GM12878 (cell line): ENCODE data around the gene MAVS. TPM values are rescaled to one million over a fixed set of nuclear protein-coding genes. Genes with fewer than 3 reads are reported as not detected.

Source experiments
- HCFC1 ChIP-seq: fragments of 150-350 bp; IDR thresholded peaks from 2 replicates; pipeline ENCODE4 v1.6.1; 2014; ENCODE audit warnings: low read length
- NFIC ChIP-seq: IDR thresholded peaks from 2 replicates; pipeline ENCODE4 v1.6.1; 2012; ENCODE audit warnings: low read depth, mild to moderate bottlenecking, inconsistent platforms, low read length, moderate library complexity
- PML ChIP-seq: IDR thresholded peaks from 2 replicates; pipeline ENCODE4 v1.6.1; 2012; ENCODE audit warnings: low read length, inconsistent platforms
- SREBF2 ChIP-seq: IDR thresholded peaks from 2 replicates; pipeline ENCODE4 v1.6.1; 2012; ENCODE audit warnings: mild to moderate bottlenecking, low read length
- STAT3 ChIP-seq: IDR thresholded peaks from 2 replicates; pipeline ENCODE4 v1.6.1; 2011; ENCODE audit warnings: low read depth, low read length, improper control_type of control experiment
- ZBTB33 ChIP-seq: fragments of 450-650 bp; IDR thresholded peaks from 2 replicates; pipeline ENCODE4 v1.6.1; 2017; ENCODE audit warnings: mild to moderate bottlenecking
- ZBTB4 ChIP-seq: fragments of 450-650 bp; formaldehyde crosslinking; IDR thresholded peaks from 2 replicates; pipeline ENCODE4 v1.4.0; 2022; ENCODE audit warnings: mild to moderate bottlenecking, moderate library complexity
- ZNF207 ChIP-seq: fragments of 450-650 bp; IDR thresholded peaks from 2 replicates; pipeline ENCODE4 v1.6.1; 2014; ENCODE audit warnings: antibody characterized with exemption, mild to moderate bottlenecking, borderline replicate concordance
- polyA plus RNA-seq, 11 experiments: library from polyadenylated mRNA; depleted of rRNA in 4 of 11; unstranded in 6 of 11; stranded (reverse) in 5 of 11; fragments of >200 nt; fragmentation: Nextera tagmentation in 4 of 11; fragmentation: Illumina TruSeq in 1 of 11; extraction: Ambion mirVana in 4 of 11; extraction: Trizol in 1 of 11; gene quantifications; 1 replicate in 1 of 11; 2 replicates in 10 of 11; pipeline versions ENCODE4 v1.2.1 to v1.2.3, GENCODE V29; 2011 to 2016; ENCODE audit warnings: inconsistent platforms in 2 of 11, missing spikeins in 2 of 11, low read depth in 1 of 11
- total RNA-seq, 4 experiments: library from RNA; depleted of rRNA in 3 of 4; stranded (reverse); fragments of >200 nt in 3 of 4; fragmentation: Illumina TruSeq in 1 of 4; extraction: Trizol in 1 of 4; gene quantifications; 2 replicates each; pipeline versions ENCODE4 v1.2.1 to v1.2.3, GENCODE V29; 2013 to 2021
- TF ChIP-seq, protein P1 (sequence below): IDR thresholded peaks from 2 replicates; pipeline ENCODE4 v1.6.1; 2012; ENCODE audit warnings: low read depth, low read length, improper control_type of control experiment
- TF ChIP-seq, protein P2 (sequence below): fragments of 450-650 bp; formaldehyde crosslinking; IDR thresholded peaks from 2 replicates; pipeline ENCODE4 v1.4.0; 2020; ENCODE audit warnings: mild to moderate bottlenecking, moderate library complexity

Gene MAVS
- total and polyA plus RNA-seq, 10 of the 15 experiments (the other 5 are each of a cell fraction or from before 2014, with no cell fraction given): 1.6 to 25.2 (median 12.6) TPM

DNA sequence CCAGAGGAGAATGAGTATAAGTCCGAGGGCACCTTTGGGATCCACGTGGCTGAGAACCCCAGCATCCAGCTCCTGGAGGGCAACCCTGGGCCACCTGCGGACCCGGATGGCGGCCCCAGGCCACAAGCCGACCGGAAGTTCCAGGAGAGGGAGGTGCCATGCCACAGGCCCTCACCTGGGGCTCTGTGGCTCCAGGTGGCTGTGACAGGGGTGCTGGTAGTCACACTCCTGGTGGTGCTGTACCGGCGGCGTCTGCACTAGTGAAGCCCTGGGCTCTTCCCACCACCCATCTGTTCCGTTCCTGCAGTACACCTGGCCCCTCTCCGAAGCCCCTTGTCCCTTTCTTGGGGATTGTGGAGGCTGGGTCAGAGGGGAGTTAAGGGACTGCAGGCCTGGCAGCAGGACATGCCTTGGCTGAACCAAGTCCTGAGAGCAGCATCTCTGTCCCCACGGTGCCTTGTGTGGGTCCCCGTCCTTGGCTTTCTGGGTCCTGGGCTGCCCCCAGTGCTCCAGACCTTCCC, 19.3 kb downstream of the MAVS start (continued):
- no peak for TF ChIP-seq HCFC1
- TF ChIP-seq, protein P1, sequence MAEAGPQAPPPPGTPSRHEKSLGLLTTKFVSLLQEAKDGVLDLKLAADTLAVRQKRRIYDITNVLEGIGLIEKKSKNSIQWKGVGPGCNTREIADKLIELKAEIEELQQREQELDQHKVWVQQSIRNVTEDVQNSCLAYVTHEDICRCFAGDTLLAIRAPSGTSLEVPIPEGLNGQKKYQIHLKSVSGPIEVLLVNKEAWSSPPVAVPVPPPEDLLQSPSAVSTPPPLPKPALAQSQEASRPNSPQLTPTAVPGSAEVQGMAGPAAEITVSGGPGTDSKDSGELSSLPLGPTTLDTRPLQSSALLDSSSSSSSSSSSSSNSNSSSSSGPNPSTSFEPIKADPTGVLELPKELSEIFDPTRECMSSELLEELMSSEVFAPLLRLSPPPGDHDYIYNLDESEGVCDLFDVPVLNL: no peak
- TF ChIP-seq SREBF2: no peak
- no peak for TF ChIP-seq ZBTB33
- TF ChIP-seq, protein P2, sequence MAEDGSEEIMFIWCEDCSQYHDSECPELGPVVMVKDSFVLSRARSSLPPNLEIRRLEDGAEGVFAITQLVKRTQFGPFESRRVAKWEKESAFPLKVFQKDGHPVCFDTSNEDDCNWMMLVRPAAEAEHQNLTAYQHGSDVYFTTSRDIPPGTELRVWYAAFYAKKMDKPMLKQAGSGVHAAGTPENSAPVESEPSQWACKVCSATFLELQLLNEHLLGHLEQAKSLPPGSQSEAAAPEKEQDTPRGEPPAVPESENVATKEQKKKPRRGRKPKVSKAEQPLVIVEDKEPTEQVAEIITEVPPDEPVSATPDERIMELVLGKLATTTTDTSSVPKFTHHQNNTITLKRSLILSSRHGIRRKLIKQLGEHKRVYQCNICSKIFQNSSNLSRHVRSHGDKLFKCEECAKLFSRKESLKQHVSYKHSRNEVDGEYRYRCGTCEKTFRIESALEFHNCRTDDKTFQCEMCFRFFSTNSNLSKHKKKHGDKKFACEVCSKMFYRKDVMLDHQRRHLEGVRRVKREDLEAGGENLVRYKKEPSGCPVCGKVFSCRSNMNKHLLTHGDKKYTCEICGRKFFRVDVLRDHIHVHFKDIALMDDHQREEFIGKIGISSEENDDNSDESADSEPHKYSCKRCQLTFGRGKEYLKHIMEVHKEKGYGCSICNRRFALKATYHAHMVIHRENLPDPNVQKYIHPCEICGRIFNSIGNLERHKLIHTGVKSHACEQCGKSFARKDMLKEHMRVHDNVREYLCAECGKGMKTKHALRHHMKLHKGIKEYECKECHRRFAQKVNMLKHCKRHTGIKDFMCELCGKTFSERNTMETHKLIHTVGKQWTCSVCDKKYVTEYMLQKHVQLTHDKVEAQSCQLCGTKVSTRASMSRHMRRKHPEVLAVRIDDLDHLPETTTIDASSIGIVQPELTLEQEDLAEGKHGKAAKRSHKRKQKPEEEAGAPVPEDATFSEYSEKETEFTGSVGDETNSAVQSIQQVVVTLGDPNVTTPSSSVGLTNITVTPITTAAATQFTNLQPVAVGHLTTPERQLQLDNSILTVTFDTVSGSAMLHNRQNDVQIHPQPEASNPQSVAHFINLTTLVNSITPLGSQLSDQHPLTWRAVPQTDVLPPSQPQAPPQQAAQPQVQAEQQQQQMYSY: no peak
- no peak for TF ChIP-seq ZBTB4
- TF ChIP-seq ZNF207: no peak
- TF ChIP-seq NFIC: no peak
- TF ChIP-seq PML: no peak
- no peak for TF ChIP-seq STAT3
